ENCODE data around the gene EMD. TPM values are rescaled to one million over a fixed set of nuclear protein-coding genes. Genes with fewer than 3 reads are reported as not detected.

The EMD gene
- total and polyA plus RNA-seq, 10 of the 15 experiments (the other 5 are each of a cell fraction or from before 2014, with no cell fraction given), result 0.76 to 100 (median 43.2) TPM

- TF ChIP-seq CBX3 (IDR thresholded peaks at IDR 0.05; ENCODE audit: borderline replicate concordance, low read depth) (no peak), BCL11A (IDR thresholded peaks at IDR 0.05; ENCODE audit: low read depth, low read length) (no peak), RCOR1 (conservative IDR thresholded peaks at IDR 0.05; ENCODE audit: low read depth, low read length) (no peak), DPF2 (IDR thresholded peaks at IDR 0.05) (no peak), ZNF24 (IDR thresholded peaks at IDR 0.05) (no peak), E2F8 (IDR thresholded peaks at IDR 0.05; ENCODE audit: low read depth, partially characterized antibody) (no peak)
Measured at GRCh38 chrX:154376774-154377173, 2.3 kb upstream of the EMD start (continued).

GRCh38 chrX:154378059-154378798 lies 866 bp upstream of the EMD start:
- no peak for DNase-seq (ENCODE audit: low read depth, low spot score)
- TF ChIP-seq SUPT20H (IDR thresholded peaks at IDR 0.05; ENCODE audit: borderline replicate concordance, control insufficient read depth, low read depth, low read length), result no peak
- TF ChIP-seq BACH1 (IDR thresholded peaks at IDR 0.05; ENCODE audit: borderline replicate concordance), result no peak
- TF ChIP-seq E4F1 (IDR thresholded peaks at IDR 0.05; ENCODE audit: borderline replicate concordance, partially characterized antibody), result no peak
- peak; percentile 26; the same call in 1 of the 2 replicates for TF ChIP-seq TAF1 (IDR thresholded peaks at IDR 0.05; ENCODE audit: borderline replicate concordance, low read depth, low read length)
- TF ChIP-seq SREBF2 (IDR thresholded peaks at IDR 0.05; ENCODE audit: low read length), result no peak
- TF ChIP-seq SMARCA5 (IDR thresholded peaks at IDR 0.05), result no peak
- no peak for TF ChIP-seq CBX5 (IDR thresholded peaks at IDR 0.05; ENCODE audit: low read depth)
- no peak for TF ChIP-seq RAD51 (IDR thresholded peaks at IDR 0.05)
- TF ChIP-seq FOS (IDR thresholded peaks at IDR 0.05; ENCODE audit: borderline replicate concordance, extremely low read depth, insufficient read length), result no peak
- TF ChIP-seq ZNF24 (IDR thresholded peaks at IDR 0.05), result no peak

More at GRCh38 chrX:154378059-154378798, 866 bp upstream of the EMD start:
- peak overlapping the region; percentile 69 for H3K9ac ChIP-seq (ENCODE audit: control insufficient read depth, insufficient read depth, low read length)
- peaks cover 8% of the 10 kb centered on the region for H3K4me1 ChIP-seq (ENCODE audit: control insufficient read depth, insufficient read depth, low read length)
- H3K27ac ChIP-seq (ENCODE audit: control insufficient read depth, insufficient read depth), result peak overlapping the region; percentile 81
- H3K4me2 ChIP-seq (ENCODE audit: control insufficient read depth, insufficient read depth), result peak overlapping the region; percentile 68; the same call in 1 of the 2 replicates
- no peaks in the 10 kb centered on the region; the same call in 2 of the 3 replicates for H3K9me3 ChIP-seq (replicated peaks; ENCODE audit: control insufficient read depth, insufficient read depth, low read length)
- BruUV-seq (replicated peaks), result no TSS peak
- peak; percentile 13 for ATAC-seq
- intact Hi-C loops (cut with micrococcal nuclease; ENCODE audit: unreplicated experiment), result loop anchor here (10.0 kb wide), 1 partner anchor 47 kb away; the partner anchor contains the start of gene ATP6AP1
- no peaks in the 10 kb centered on the region for H4K20me1 ChIP-seq (ENCODE audit: control insufficient read depth, insufficient read depth)
- CTCF ChIA-PET, result no interaction called here
- peak overlapping the region; percentile 34 for H2AFZ ChIP-seq (ENCODE audit: control insufficient read depth, low read depth, low read length)
- peaks cover 15% of the 10 kb centered on the region for H3K79me2 ChIP-seq (ENCODE audit: control insufficient read depth, insufficient read depth, low read length)
- H3K4me3 ChIP-seq, result peak overlapping the region; percentile 63; the same call in 1 of the 2 replicates
- RAD21 ChIA-PET (ENCODE audit: unreplicated experiment), result no interaction called here
- no peak for FAIRE-seq
- in situ Hi-C loops (cut with MboI), result loop anchor here (5.0 kb wide), 1 partner anchor 159 kb away; no protein-coding TSS in a partner anchor
- whole genome bisulfite sequencing (ENCODE audit: insufficient coverage, insufficient replicate concordance, low lambda C conversion rate, missing lambda C conversion rate), result 31% methylated on average over 67 of the region's 79 CpGs
- no peaks in the 10 kb centered on the region; a peak in 1 of 4 replicates for H3K36me3 ChIP-seq (ENCODE audit: control insufficient read depth in 2 of 2, insufficient read depth in 2 of 2, low read length in 1 of 2)
- POLR2A ChIA-PET, result interaction anchor here (0.6 to 1.3 kb wide), 7 partner anchors 7 to 455 kb away, joined by 3 to 6 read pairs (median 3); partner anchors contain the start of gene PLXNA3
- no peaks in the 10 kb centered on the region for H3K27me3 ChIP-seq (replicated peaks in 1 of 2; ENCODE audit: control insufficient read depth in 2 of 2, insufficient read depth in 2 of 2, low read length in 1 of 2)
- SMC1A ChIA-PET (ENCODE audit: uncharacterized antibody, unreplicated experiment), result interaction anchor here (1.0 kb wide), 1 partner anchor 9 kb away, joined by 3 read pairs; no protein-coding TSS in a partner anchor
